Uterus (tissue), 4 donors: ENCODE results near the gene BBLN. TPM values are rescaled to one million over a fixed set of nuclear protein-coding genes. Genes with fewer than 3 reads are reported as not detected.
"Not testable (repeated sequence)": the region's sequence is repeated elsewhere in the genome, so short reads cannot be mapped to it uniquely, and the experiment has no call there.

ENCODE experiments used
- DNase-seq, 2 donors: peaks; one replicate each; pipeline ENCODE4 v3.0.0-alpha.2; 2019 to 2020
- H3K27ac ChIP-seq, 2 donors: fragments of 200-600 bp; sonication (generic); 1 replicate in 1 of 2; 2 replicates in 1 of 2; pipeline ENCODE4 v1.5.1; 2016 to 2018
- H3K27me3 ChIP-seq, 2 donors: fragments of 200-600 bp; sonication (generic); one replicate each; pipeline ENCODE4 v1.5.1; 2018 to 2019; ENCODE audit warnings: control low read depth in 1 of 2
- H3K36me3 ChIP-seq, 2 donors: fragments of 200-600 bp; sonication (generic); one replicate each; pipeline ENCODE4 v1.5.1; 2019; ENCODE audit warnings: control low read depth in 1 of 2
- H3K4me1 ChIP-seq, 2 donors: fragments of 200-600 bp; sonication (generic); one replicate each; pipeline ENCODE4 v1.5.1; 2018 to 2019; ENCODE audit warnings: control low read depth in 1 of 2
- H3K4me3 ChIP-seq, 2 donors: fragments of 200-600 bp; sonication (generic); 1 replicate in 1 of 2; 2 replicates in 1 of 2; pipeline ENCODE4 v1.5.1; 2018 to 2019; ENCODE audit warnings: mild to moderate bottlenecking in 1 of 2
- H3K9me3 ChIP-seq, 2 donors: fragments of 200-600 bp; sonication (generic); one replicate each; pipeline ENCODE4 v1.5.1; 2019; ENCODE audit warnings: control low read depth in 1 of 2
- CTCF ChIP-seq, 4 experiments: fragments of 200-600 bp in 2 of 4; fragments of 450-650 bp in 2 of 4; sonication (generic) in 2 of 4; IDR thresholded peaks; one replicate each; pipeline ENCODE4 v1.5.1; 2016 to 2019; ENCODE audit warnings: antibody characterized with exemption in 4 of 4, mild to moderate bottlenecking in 2 of 4, moderate library complexity in 1 of 4
- POLR2A ChIP-seq, 2 donors: fragments of 450-650 bp; IDR thresholded peaks; one replicate each; pipeline ENCODE4 v1.6.1; 2016; ENCODE audit warnings: antibody characterized with exemption in 2 of 2, mild to moderate bottlenecking in 1 of 2, moderate library complexity in 1 of 2
- intact Hi-C: fragments of 100-400 bp; cut with DNase I; formaldehyde crosslinking; loops from one replicate; pipeline ENCODE4 v1.15.1; 2023; ENCODE audit warnings: low total_unique reads
- total RNA-seq, 4 donors: library from RNA; depleted of rRNA in 3 of 4; stranded (reverse); fragments of >200 nt in 3 of 4; gene quantifications; one replicate each; pipeline versions ENCODE4 v1.1.0 to v1.2.4, GENCODE V29; 2014 to 2023
- donor health status: DM: yes; HTN: yes; CAD: no.

BBLN gene
- total RNA-seq, 4 donors from 2014 or later, result 31.3 to 198 (median 96.0) TPM

GRCh38 chr9:128128836-128129590 is 31.1 kb upstream of the BBLN start:
- DNase-seq, result no peak
- TF ChIP-seq POLR2A (IDR thresholded peaks at IDR 0.05) (no peak), CTCF (IDR thresholded peaks at IDR 0.05) (no peak)
- intact Hi-C loops, result no loop called here

GRCh38 chr9:128129976-128130590 is 30.0 kb upstream of the BBLN start:
- H3K9me3 ChIP-seq, intact Hi-C loops, H3K4me3 ChIP-seq, H3K27me3 ChIP-seq, H3K36me3 ChIP-seq, H3K27ac ChIP-seq: not testable (repeated sequence)
- DNase-seq, result peak in 1 of 2 donors; percentile 67
- peak in 3 of 4 experiments; percentile 25 to 48 (median 35) for TF ChIP-seq CTCF (IDR thresholded peaks at IDR 0.05)
- H3K4me1 ChIP-seq, result peaks cover 5 to 14% of the 10 kb centered on the region in 2 donors

More at GRCh38 chr9:128128836-128129590, 31.1 kb upstream of the BBLN start:
- no peaks in the 10 kb centered on the region for H3K9me3 ChIP-seq
- no peaks in the 10 kb centered on the region for H3K36me3 ChIP-seq
- H3K4me1 ChIP-seq, result peaks cover 5 to 14% of the 10 kb centered on the region in 2 donors
- no peaks in the 10 kb centered on the region for H3K27me3 ChIP-seq
- H3K4me3 ChIP-seq, result peak overlapping the region; percentile 84 to 97
- peak overlapping the region; percentile 93 to 98 for H3K27ac ChIP-seq

GRCh38 chr9:128130651-128131050 is 29.4 kb upstream of the BBLN start:
- H3K4me3 ChIP-seq, H3K27ac ChIP-seq, intact Hi-C loops, DNase-seq, H3K9me3 ChIP-seq, H3K36me3 ChIP-seq, H3K27me3 ChIP-seq: not testable (repeated sequence)
- peaks cover 3 to 13% of the 10 kb centered on the region in 2 donors for H3K4me1 ChIP-seq

- H3K4me1 ChIP-seq, H3K36me3 ChIP-seq, H3K27me3 ChIP-seq, intact Hi-C loops, DNase-seq, H3K27ac ChIP-seq, H3K9me3 ChIP-seq, H3K4me3 ChIP-seq: not testable (repeated sequence)
Measured at GRCh38 chr9:128131346-128131745, 28.7 kb upstream of the BBLN start.

GRCh38 chr9:128132139-128132538 is 27.9 kb upstream of the BBLN start:
- H3K4me1 ChIP-seq, intact Hi-C loops, H3K9me3 ChIP-seq, H3K4me3 ChIP-seq, H3K36me3 ChIP-seq, H3K27ac ChIP-seq, H3K27me3 ChIP-seq, DNase-seq: not testable (repeated sequence)

GRCh38 chr9:128135561-128135960 is 24.5 kb upstream of the BBLN start:
- H3K4me1 ChIP-seq, H3K27ac ChIP-seq, H3K36me3 ChIP-seq, H3K9me3 ChIP-seq, DNase-seq, intact Hi-C loops, H3K4me3 ChIP-seq, H3K27me3 ChIP-seq: not testable (repeated sequence)
